Measurements from ENCODE around the gene TRPM7.
"Not testable (repeated sequence)": the region's sequence is repeated elsewhere in the genome, so short reads cannot be mapped to it uniquely, and the experiment has no call there.

TRPM7 gene

GRCh38 chr15:50590288-50590687 is 96.3 kb downstream of the TRPM7 start:
- Mint-ChIP-seq H3K36me3 (ENCODE audit: low read depth) (peaks cover 46% of the 10 kb centered on the region), H3K4me3 (no peak overlapping the region), H3K27ac (no peak overlapping the region), H3K9me3 (no peaks in the 10 kb centered on the region), H3K27me3 (ENCODE audit: low read depth, poor library complexity) (no peaks in the 10 kb centered on the region), H3K4me1 (no peaks in the 10 kb centered on the region)
- no peak for DNase-seq
- no peak for TF ChIP-seq CTCF (IDR thresholded peaks at IDR 0.05)

- no peak for DNase-seq
- H3K4me3 Mint-ChIP-seq, result no peak overlapping the region
- H3K27me3 Mint-ChIP-seq (ENCODE audit: low read depth, poor library complexity), result no peaks in the 10 kb centered on the region
- TF ChIP-seq CTCF (IDR thresholded peaks at IDR 0.05), result no peak
- no peaks in the 10 kb centered on the region for H3K4me1 Mint-ChIP-seq
- H3K27ac Mint-ChIP-seq, result peak overlapping the region; percentile 42
- no peaks in the 10 kb centered on the region for H3K9me3 Mint-ChIP-seq
- peaks cover 46% of the 10 kb centered on the region for H3K36me3 Mint-ChIP-seq (ENCODE audit: low read depth)
Observed at GRCh38 chr15:50577492-50577891, 109.1 kb downstream of the TRPM7 start.

- Mint-ChIP-seq H3K4me3 (no peak overlapping the region), H3K4me1 (no peaks in the 10 kb centered on the region), H3K9me3 (no peaks in the 10 kb centered on the region), H3K36me3 (ENCODE audit: low read depth) (peaks cover 43% of the 10 kb centered on the region), H3K27me3 (ENCODE audit: low read depth, poor library complexity) (no peaks in the 10 kb centered on the region), H3K27ac (no peak overlapping the region)
- no peak for TF ChIP-seq CTCF (IDR thresholded peaks at IDR 0.05)
- no peak for DNase-seq
Observed at GRCh38 chr15:50576166-50576565, 110.4 kb downstream of the TRPM7 start.

- not testable (repeated sequence) for H3K4me3 Mint-ChIP-seq; H3K27me3 Mint-ChIP-seq (ENCODE audit: low read depth, poor library complexity); DNase-seq; H3K27ac Mint-ChIP-seq; H3K4me1 Mint-ChIP-seq; H3K9me3 Mint-ChIP-seq
- peaks cover 58% of the 10 kb centered on the region for H3K36me3 Mint-ChIP-seq (ENCODE audit: low read depth)
Observed at GRCh38 chr15:50573842-50574241, 112.8 kb downstream of the TRPM7 start.

- Mint-ChIP-seq H3K36me3 (ENCODE audit: low read depth) (peaks cover 67% of the 10 kb centered on the region), H3K27me3 (ENCODE audit: low read depth, poor library complexity) (no peaks in the 10 kb centered on the region), H3K4me1 (no peaks in the 10 kb centered on the region), H3K4me3 (no peak overlapping the region), H3K9me3 (no peaks in the 10 kb centered on the region), H3K27ac (no peak overlapping the region)
- DNase-seq, result no peak
- no peak for TF ChIP-seq CTCF (IDR thresholded peaks at IDR 0.05)
Observed at GRCh38 chr15:50563756-50564155, 122.8 kb downstream of the TRPM7 start.

- no peak for TF ChIP-seq CTCF (IDR thresholded peaks at IDR 0.05)
- Mint-ChIP-seq H3K9me3 (no peaks in the 10 kb centered on the region), H3K36me3 (ENCODE audit: low read depth) (peaks cover 59% of the 10 kb centered on the region), H3K27me3 (ENCODE audit: low read depth, poor library complexity) (no peaks in the 10 kb centered on the region), H3K27ac (peak overlapping the region; percentile 31), H3K4me1 (no peaks in the 10 kb centered on the region), H3K4me3 (no peak overlapping the region)
- DNase-seq, result no peak
Observed at GRCh38 chr15:50562735-50563640, 123.6 kb downstream of the TRPM7 start.
